Natural killer cell treated with Interleukin-12 subunit alpha and Interleukin-12 subunit beta and Interleukin-15 and Interleukin-18, amount 100 ng/mL, for 72 hours (primary cell): Measurements from ENCODE around the gene CHIC2. TPM values are rescaled to one million over a fixed set of nuclear protein-coding genes. Genes with fewer than 3 reads are reported as not detected.
"Not testable (repeated sequence)": the region's sequence is repeated elsewhere in the genome, so short reads cannot be mapped to it uniquely, and the experiment has no call there.

ENCODE experiments used
- ATAC-seq, 2 donors: fragments of 150-1000 bp; cut with Tn5 transposase in 1 of 2; sonication (Bioruptor Pico), chemical (Tn5 transposase) in 1 of 2; 2 replicates each; pipeline ENCODE4 v1.10.0; 2021
- DNase-seq: peaks from one replicate; pipeline ENCODE4 v3.0.0; 2022; ENCODE audit warnings: low spot score
- H3K27ac Mint-ChIP-seq, 2 donors: 1 replicate in 1 of 2; 2 replicates in 1 of 2; pipeline ENCODE4 v1.8.0; 2022; ENCODE audit warnings: mixed read lengths in 2 of 2, mild to moderate bottlenecking in 1 of 2, moderate library complexity in 1 of 2
- H3K27me3 Mint-ChIP-seq, 2 donors: 1 replicate in 1 of 2; 2 replicates in 1 of 2; pipeline ENCODE4 v1.8.0; 2022; ENCODE audit warnings: mixed read lengths in 2 of 2
- H3K36me3 Mint-ChIP-seq: one replicate; pipeline ENCODE4 v1.8.0; 2022; ENCODE audit warnings: mixed read lengths
- H3K4me1 Mint-ChIP-seq, 2 donors: 1 replicate in 1 of 2; 2 replicates in 1 of 2; pipeline ENCODE4 v1.8.0; 2022; ENCODE audit warnings: low read depth in 2 of 2, mixed read lengths in 2 of 2, mild to moderate bottlenecking in 1 of 2
- H3K4me3 Mint-ChIP-seq: one replicate; pipeline ENCODE4 v1.8.0; 2022; ENCODE audit warnings: mixed read lengths
- H3K9me3 Mint-ChIP-seq: 2 replicates; pipeline ENCODE4 v1.8.0; 2022; ENCODE audit warnings: mixed read lengths
- total RNA-seq, 2 donors: library from RNA; stranded (reverse); gene quantifications; one replicate each; pipeline ENCODE4 v1.2.3, GENCODE V29; 2022

The CHIC2 gene
- total RNA-seq, 2 donors from 2014 or later, result 15.2 to 31.3 TPM

DNA sequence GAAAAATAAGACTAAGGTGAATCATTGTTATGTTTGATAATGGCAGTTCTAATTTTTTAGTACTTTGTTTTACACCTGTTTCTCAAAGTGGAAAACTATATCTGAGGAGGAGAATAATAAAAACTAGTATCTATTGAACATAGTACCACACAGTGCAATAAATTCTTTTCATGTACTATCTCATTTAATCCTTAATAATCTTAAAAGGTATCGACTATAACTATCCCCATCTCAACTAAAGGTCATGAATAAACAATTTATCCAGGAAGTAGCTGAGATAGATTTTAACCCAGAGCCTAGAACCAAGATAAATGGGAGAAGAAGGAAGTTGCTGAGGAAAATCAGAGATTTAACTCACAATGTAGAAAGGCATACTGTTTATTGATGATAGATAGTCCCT, 2.5 kb downstream of the CHIC2 start:
- H3K9me3 Mint-ChIP-seq, result no peaks in the 10 kb centered on the region
- H3K4me3 Mint-ChIP-seq, result peak overlapping the region; percentile 57
- peaks cover 46 to 66% of the 10 kb centered on the region in 2 donors for H3K4me1 Mint-ChIP-seq
- DNase-seq, result no peak
- ATAC-seq, result no peak
- peaks cover 4% of the 10 kb centered on the region for H3K36me3 Mint-ChIP-seq
- H3K27me3 Mint-ChIP-seq, result no peaks in the 10 kb centered on the region
- peak overlapping the region; percentile 96 to 99 for H3K27ac Mint-ChIP-seq

DNA sequence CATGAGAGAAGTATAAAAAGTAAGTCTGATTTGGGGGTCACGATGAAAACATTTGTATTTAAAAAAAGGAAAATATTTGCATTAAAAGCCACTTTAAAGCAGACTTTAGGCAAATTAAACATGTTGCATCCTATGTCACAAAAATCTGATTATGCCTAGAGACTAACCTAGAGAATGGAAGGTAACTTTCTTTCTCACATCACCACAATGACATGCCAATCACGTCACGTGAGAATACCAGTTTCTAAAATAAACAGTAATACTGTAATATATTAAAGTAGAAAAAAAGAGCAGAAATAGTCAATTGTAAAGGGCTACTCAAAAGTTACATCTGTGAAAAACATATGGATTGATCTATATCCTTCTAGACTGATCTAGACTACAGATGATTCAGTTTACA, 3.3 kb downstream of the CHIC2 start:
- ATAC-seq (no peak), DNase-seq (no peak)
- Mint-ChIP-seq H3K27ac (peak overlapping the region in 1 of 2 donors; percentile 99), H3K36me3 (peaks cover 4% of the 10 kb centered on the region), H3K9me3 (no peaks in the 10 kb centered on the region), H3K27me3 (no peaks in the 10 kb centered on the region), H3K4me1 (peaks cover 51 to 73% of the 10 kb centered on the region in 2 donors), H3K4me3 (peak overlapping the region; percentile 57)

DNA sequence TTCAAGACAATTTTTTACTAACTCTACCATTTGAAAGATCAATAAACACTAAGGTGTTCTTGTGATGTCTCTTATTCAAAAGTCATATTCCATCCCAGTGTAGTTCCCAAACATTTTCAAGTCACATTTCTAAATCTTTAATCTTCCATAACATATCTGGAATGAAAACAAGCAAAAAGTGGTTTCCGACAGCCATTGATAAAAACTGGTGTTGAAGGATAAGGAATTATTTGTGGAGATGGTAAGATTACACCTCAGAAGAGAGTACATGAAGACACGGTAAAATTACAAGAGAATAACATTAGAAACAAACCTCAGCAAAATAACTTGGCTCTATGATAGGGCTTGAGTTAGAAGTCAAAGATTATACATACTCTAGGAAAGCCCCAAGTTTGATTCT, 4.3 kb downstream of the CHIC2 start:
- Mint-ChIP-seq H3K36me3 (peaks cover 4% of the 10 kb centered on the region), H3K4me3 (peak overlapping the region; percentile 63), H3K27ac (peak overlapping the region in 1 of 2 donors; percentile 12), H3K9me3 (no peaks in the 10 kb centered on the region), H3K27me3 (no peaks in the 10 kb centered on the region), H3K4me1 (peaks cover 46 to 72% of the 10 kb centered on the region in 2 donors)
- no peak for ATAC-seq
- no peak for DNase-seq

DNA sequence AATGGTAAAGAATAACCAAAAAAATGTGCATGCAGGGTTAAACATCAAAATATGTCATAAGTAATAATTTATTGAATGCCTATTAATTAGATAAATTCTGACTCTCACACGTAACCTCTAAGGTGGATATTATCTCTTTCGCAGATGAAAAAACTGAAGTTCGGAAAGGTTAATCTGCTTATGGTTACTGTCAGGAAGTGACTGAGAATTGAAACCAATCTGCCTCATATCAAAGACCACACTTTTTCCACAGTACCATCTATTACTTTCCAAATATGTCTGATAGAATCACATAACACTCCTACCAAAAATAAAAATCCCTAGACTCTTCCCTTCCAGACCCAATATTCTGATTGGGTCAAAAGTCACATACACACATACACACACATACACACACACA, 6.2 kb downstream of the CHIC2 start:
- peak overlapping the region; percentile 17 to 55 for H3K27ac Mint-ChIP-seq
- peak overlapping the region; percentile 68 for H3K4me3 Mint-ChIP-seq
- peaks cover 53 to 77% of the 10 kb centered on the region in 2 donors for H3K4me1 Mint-ChIP-seq
- no peaks in the 10 kb centered on the region for H3K9me3 Mint-ChIP-seq
- DNase-seq, result no peak
- ATAC-seq, result peak; percentile 32 to 66
- H3K27me3 Mint-ChIP-seq, result no peaks in the 10 kb centered on the region
- H3K36me3 Mint-ChIP-seq, result peaks cover 4% of the 10 kb centered on the region

DNA sequence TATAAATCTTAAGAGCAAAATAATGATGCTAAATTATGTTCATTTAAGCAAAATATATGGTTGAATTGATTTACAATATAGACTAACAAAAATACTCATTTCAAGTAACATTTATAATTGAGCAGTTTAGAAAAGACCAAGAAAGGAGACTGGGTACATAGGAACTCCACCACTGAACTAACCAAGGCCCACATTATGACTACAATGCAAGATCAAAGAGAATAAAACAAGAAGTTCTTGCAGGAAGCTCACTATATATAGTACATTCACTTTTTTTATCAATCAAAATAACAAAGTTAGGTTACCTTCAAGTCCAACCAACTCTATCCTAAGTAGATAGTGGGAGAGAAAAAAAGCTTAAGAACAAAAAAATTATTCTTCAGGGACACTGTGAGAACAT, 8.0 kb downstream of the CHIC2 start:
- ATAC-seq, result no peak
- DNase-seq, result no peak
- H3K27ac Mint-ChIP-seq, result peak overlapping the region; percentile 17 to 55

DNA sequence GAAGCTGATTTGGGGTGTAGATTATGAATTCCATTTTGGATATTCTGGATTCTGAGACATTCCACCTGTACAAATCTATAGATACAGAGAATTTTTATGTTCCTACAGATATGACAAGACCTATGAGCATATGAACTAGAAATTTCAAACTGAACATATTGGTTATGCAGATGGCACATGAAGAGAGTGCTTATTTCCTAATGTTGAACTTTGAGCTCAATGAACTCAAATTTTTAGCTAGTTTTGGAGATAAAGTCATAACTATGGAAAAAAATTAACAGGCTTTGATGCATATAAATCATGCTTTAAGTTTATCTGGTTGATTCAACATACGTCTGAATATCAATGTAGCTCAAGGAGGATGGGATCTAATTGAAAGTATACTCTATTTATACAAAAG, 8.9 kb downstream of the CHIC2 start:
- Mint-ChIP-seq H3K27ac (no peak overlapping the region), H3K27me3 (no peaks in the 10 kb centered on the region), H3K4me1 (peaks cover 50 to 69% of the 10 kb centered on the region in 2 donors), H3K4me3 (no peak overlapping the region), H3K36me3 (peaks cover 4% of the 10 kb centered on the region), H3K9me3 (no peaks in the 10 kb centered on the region)
- DNase-seq (no peak), ATAC-seq (no peak)

More for the DNA sequence above, 8.0 kb downstream of the CHIC2 start:
- Mint-ChIP-seq H3K36me3 (peaks cover 4% of the 10 kb centered on the region), H3K4me3 (peak overlapping the region; percentile 68), H3K4me1 (peaks cover 47 to 66% of the 10 kb centered on the region in 2 donors), H3K9me3 (no peaks in the 10 kb centered on the region), H3K27me3 (no peaks in the 10 kb centered on the region)

DNA sequence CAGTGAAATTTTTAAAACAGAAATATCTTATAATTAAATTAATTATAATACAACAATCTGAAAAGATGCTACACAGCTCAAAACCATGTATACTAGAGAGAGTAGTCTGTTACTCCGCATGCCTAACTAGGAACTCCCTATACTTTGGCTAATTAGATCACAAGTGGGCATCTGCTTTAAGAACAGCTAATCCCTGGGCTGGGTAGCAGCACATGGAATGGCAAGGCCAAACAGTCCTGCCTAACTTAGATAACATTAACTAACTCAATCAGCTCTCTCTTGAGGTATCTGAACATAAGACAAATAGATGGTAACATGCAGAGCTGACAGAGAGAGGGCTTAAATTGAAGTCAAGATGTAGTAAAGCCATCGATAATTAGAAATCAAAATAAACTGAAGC, 9.9 kb downstream of the CHIC2 start:
- H3K27ac Mint-ChIP-seq, result no peak overlapping the region
- H3K4me1 Mint-ChIP-seq, result peaks cover 45 to 69% of the 10 kb centered on the region in 2 donors
- H3K27me3 Mint-ChIP-seq, result no peaks in the 10 kb centered on the region
- H3K9me3 Mint-ChIP-seq, result no peaks in the 10 kb centered on the region
- ATAC-seq (no peak), DNase-seq (no peak)
- H3K4me3 Mint-ChIP-seq, result no peak overlapping the region
- no peaks in the 10 kb centered on the region for H3K36me3 Mint-ChIP-seq

DNA sequence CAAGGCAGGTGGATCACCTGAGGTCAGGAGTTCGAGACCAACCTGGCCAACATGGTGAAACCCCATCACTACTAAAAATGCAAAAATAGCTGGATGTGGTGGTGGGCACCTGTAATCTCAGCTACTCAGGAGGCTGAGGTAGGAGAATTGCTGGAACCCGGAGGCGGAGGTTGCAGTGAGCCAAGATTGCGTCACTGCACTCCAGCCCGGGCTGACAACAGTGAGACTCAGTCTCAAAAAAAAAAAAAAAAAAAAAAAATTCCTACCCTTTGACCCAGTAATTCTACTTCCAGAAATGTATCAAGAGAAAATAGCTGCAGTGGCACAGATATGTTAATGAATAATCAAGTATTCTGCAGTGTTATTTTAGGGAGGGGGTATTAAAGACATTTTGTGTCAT, 11.1 kb downstream of the CHIC2 start:
- DNase-seq, H3K9me3 Mint-ChIP-seq, H3K27ac Mint-ChIP-seq, ATAC-seq, H3K4me3 Mint-ChIP-seq, H3K27me3 Mint-ChIP-seq, H3K36me3 Mint-ChIP-seq: not testable (repeated sequence)
- peaks cover 43 to 64% of the 10 kb centered on the region in 2 donors for H3K4me1 Mint-ChIP-seq

DNA sequence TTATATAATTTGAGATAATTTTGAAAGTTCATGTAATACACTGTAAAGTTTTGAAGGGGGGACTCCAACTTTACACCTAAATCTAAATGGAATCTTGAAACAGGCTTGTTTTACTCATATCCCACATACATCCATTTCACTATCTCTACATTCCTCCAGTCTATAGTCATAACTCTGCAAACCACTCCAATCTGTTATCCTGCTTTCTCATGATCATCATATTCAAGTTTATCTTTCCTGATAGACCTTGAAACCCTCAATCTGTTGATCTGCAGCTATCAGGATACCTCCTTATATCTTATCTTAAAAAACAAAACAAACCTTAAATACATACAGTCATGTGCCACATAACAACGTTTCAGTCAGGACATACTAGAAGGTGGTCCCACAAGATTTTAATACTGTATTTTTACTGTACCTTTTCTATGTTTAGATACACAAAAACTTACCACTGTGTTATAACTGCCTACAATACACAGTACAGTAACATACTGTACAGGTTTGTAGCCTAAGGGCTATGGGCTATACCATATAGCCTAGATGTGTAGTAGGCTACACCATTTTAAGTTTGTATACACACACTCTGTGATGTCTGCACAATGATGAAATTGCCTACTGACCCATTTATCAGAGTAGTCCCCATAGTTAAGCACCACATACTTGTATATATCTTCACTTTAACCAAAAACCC, 14.0 kb downstream of the CHIC2 start:
- Mint-ChIP-seq H3K4me3 (no peak overlapping the region), H3K4me1 (peaks cover 23 to 39% of the 10 kb centered on the region in 2 donors), H3K9me3 (no peaks in the 10 kb centered on the region), H3K27ac (no peak overlapping the region), H3K36me3 (no peaks in the 10 kb centered on the region), H3K27me3 (no peaks in the 10 kb centered on the region)
- DNase-seq (no peak), ATAC-seq (no peak)

DNA sequence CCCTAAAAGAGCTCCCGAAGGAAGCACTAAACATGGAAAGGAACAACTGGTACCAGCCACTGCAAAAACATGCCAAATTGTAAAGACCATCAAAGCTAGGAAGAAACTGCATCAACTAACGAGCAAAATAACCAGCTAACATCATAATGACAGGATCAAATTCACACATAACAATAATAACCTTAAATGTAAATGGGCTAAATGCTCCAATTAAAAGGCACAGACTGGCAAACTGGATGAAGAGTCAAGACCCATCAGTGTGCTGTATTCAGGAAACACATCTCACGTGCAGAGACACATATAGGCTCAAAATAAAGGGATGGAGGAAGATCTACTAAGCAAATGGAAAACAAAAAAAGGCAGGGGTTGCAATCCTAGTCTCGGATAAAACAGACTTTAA, 20.8 kb downstream of the CHIC2 start:
- H3K9me3 Mint-ChIP-seq, H3K4me3 Mint-ChIP-seq, ATAC-seq, H3K27me3 Mint-ChIP-seq, H3K27ac Mint-ChIP-seq, DNase-seq: not testable (repeated sequence)
- Mint-ChIP-seq H3K36me3 (peaks cover 16% of the 10 kb centered on the region), H3K4me1 (peaks cover 20 to 24% of the 10 kb centered on the region in 2 donors)

DNA sequence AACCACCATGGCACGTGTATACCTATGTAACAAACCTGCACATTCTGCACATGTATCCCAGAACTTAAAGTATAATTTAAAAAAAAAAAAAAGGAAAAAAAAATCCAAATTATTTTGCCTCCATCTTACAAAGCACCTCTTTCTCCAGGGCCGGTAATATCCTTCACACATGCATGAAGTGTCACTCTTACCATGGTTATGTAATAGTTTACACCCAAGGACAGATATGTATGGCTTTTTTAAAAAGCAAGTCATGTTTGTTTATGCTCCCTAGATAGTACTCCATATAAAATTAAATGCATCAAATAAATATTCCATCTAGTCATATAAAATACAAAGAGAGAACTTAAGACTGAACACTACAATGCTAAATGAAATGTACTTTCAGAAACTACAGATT, 22.5 kb downstream of the CHIC2 start:
- Mint-ChIP-seq H3K4me3 (no peak overlapping the region), H3K4me1 (peaks cover 26 to 27% of the 10 kb centered on the region in 2 donors), H3K27ac (peak overlapping the region in 1 of 2 donors; percentile 3), H3K36me3 (peaks cover 16% of the 10 kb centered on the region), H3K9me3 (peaks cover 3% of the 10 kb centered on the region), H3K27me3 (no peaks in the 10 kb centered on the region)
- DNase-seq (no peak), ATAC-seq (no peak)

DNA sequence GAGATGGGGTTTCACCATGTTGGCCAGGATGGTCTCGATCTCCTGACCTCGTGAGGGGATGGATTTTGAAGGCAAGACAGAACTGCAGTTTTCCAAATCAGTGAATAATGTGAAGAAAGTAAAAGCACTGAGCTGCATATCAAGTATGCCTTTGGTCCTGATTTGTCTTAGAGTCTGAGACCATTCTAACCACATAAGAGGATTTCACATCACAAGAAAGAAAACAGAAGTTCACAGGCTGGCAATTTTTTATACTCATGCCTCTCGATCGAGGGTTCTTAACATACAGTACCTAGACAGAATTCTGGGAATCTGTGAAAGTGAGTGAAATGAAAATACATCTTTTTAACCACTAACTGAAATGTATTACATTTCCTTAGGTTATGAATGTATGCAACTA, 23.3 kb downstream of the CHIC2 start:
- ATAC-seq (peak in 1 of 2 donors; percentile 27), DNase-seq (no peak)
- H3K4me3 Mint-ChIP-seq, result no peak overlapping the region
- H3K27ac Mint-ChIP-seq, result no peak overlapping the region
- H3K27me3 Mint-ChIP-seq, result no peaks in the 10 kb centered on the region
- H3K36me3 Mint-ChIP-seq, result peaks cover 24% of the 10 kb centered on the region
- peaks cover 3% of the 10 kb centered on the region for H3K9me3 Mint-ChIP-seq
- peaks cover 27 to 29% of the 10 kb centered on the region in 2 donors for H3K4me1 Mint-ChIP-seq

DNA sequence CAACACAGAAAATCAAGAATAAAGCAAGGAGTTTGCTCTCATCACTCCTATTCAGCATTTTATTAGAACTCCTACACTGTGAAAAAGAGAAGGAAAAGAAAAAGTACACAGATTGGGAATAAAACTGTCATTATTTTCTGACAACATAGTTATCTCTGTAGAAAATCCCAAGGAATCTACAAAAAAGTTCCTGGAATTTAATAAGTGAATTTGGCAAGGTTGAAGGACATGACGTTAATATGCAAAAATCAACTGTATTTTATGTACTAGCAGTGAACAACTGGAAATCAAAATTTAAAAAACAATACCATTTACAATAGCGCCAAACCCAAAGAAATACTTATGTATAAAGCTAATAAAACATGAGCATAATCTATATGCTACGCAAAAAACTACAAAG, 26.3 kb downstream of the CHIC2 start:
- H3K9me3 Mint-ChIP-seq, result no peaks in the 10 kb centered on the region
- H3K4me3 Mint-ChIP-seq, result no peak overlapping the region
- no peak for ATAC-seq
- peak overlapping the region in 1 of 2 donors; percentile 47 for H3K27ac Mint-ChIP-seq
- peaks cover 17 to 30% of the 10 kb centered on the region in 2 donors for H3K4me1 Mint-ChIP-seq
- no peaks in the 10 kb centered on the region for H3K27me3 Mint-ChIP-seq
- no peak for DNase-seq
- peaks cover 14% of the 10 kb centered on the region for H3K36me3 Mint-ChIP-seq

DNA sequence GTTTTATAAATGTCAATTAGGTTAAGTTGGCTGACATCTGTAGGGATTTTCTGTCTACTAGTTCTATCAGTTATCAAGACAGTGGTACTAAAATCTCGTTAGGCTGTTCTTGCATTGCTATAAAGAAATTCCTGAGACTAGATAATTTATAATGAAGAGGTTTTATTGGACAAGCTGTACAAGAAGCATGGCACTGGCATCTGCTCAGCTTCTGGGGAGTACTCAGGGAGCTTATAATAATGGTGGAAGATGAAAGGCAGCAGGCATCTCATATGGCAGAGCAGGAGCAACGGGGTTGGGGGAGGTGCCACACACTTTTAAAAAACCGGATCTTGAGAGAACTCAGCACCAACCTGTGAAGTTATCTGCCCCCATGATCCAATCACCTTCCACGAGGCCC, 28.2 kb downstream of the CHIC2 start:
- no peak for DNase-seq
- no peak overlapping the region for H3K4me3 Mint-ChIP-seq
- peaks cover 10% of the 10 kb centered on the region for H3K36me3 Mint-ChIP-seq
- H3K27me3 Mint-ChIP-seq, result no peaks in the 10 kb centered on the region
- no peak overlapping the region for H3K27ac Mint-ChIP-seq
- no peak for ATAC-seq
- peaks cover 19 to 27% of the 10 kb centered on the region in 2 donors for H3K4me1 Mint-ChIP-seq
- no peaks in the 10 kb centered on the region for H3K9me3 Mint-ChIP-seq
